ENCODE measurements around the gene GAS2. TPM values are rescaled to one million over a fixed set of nuclear protein-coding genes. Genes with fewer than 3 reads are reported as not detected.

Gene GAS2
- total RNA-seq, 1 donor = 0.90 TPM

GRCh38 chr11:22671751-22672150 is 5.3 kb downstream of the GAS2 start:
- no peak overlapping the region for H3K4me3 ChIP-seq (ENCODE audit: low read depth, low read length)
- TF ChIP-seq CTCF (IDR thresholded peaks at IDR 0.05; ENCODE audit: insufficient read depth, low read length) = no peak

GRCh38 chr11:22674470-22675439 is 8.3 kb downstream of the GAS2 start:
- H3K4me3 ChIP-seq (ENCODE audit: low read depth, low read length) = no peak overlapping the region
- no peak for DNase-seq (ENCODE audit: low read depth)
- no peak for TF ChIP-seq CTCF (IDR thresholded peaks at IDR 0.05; ENCODE audit: insufficient read depth, low read length)

More at GRCh38 chr11:22671751-22672150, 5.3 kb downstream of the GAS2 start:
- peak; percentile 39 for DNase-seq (ENCODE audit: low read depth)

GRCh38 chr11:22677153-22677903 is 10.9 kb downstream of the GAS2 start:
- H3K4me3 ChIP-seq (ENCODE audit: low read depth, low read length) = no peak overlapping the region
- DNase-seq (ENCODE audit: low read depth) = no peak
- no peak for TF ChIP-seq CTCF (IDR thresholded peaks at IDR 0.05; ENCODE audit: insufficient read depth, low read length)

- H3K4me3 ChIP-seq (ENCODE audit: low read depth, low read length) = no peak overlapping the region
- TF ChIP-seq CTCF (IDR thresholded peaks at IDR 0.05; ENCODE audit: insufficient read depth, low read length) = no peak
- no peak for DNase-seq (ENCODE audit: low read depth)
Measured at GRCh38 chr11:22680628-22681027, 14.2 kb downstream of the GAS2 start.

GRCh38 chr11:22681281-22681812 is 14.9 kb downstream of the GAS2 start:
- H3K4me3 ChIP-seq (ENCODE audit: low read depth, low read length) = no peak overlapping the region
- DNase-seq (ENCODE audit: low read depth) = no peak
- no peak for TF ChIP-seq CTCF (IDR thresholded peaks at IDR 0.05; ENCODE audit: insufficient read depth, low read length)

GRCh38 chr11:22684082-22684481 is 17.7 kb downstream of the GAS2 start:
- no peak for DNase-seq (ENCODE audit: low read depth)
- no peak for TF ChIP-seq CTCF (IDR thresholded peaks at IDR 0.05; ENCODE audit: insufficient read depth, low read length)
- H3K4me3 ChIP-seq (ENCODE audit: low read depth, low read length) = no peak overlapping the region

Measured in fibroblast of the aortic adventitia (primary cell).